Endodermal cell (in vitro differentiated cells): ENCODE results near the gene DPP6. TPM values are rescaled to one million over a fixed set of nuclear protein-coding genes. Genes with fewer than 3 reads are reported as not detected.

Source experiments
- DNase-seq: peaks from one replicate; pipeline ENCODE4 v3.0.0-alpha.2; 2017
- H3K27ac ChIP-seq: 2 replicates; pipeline ENCODE4 v1.5.1; 2013; ENCODE audit warnings: mild to moderate bottlenecking, low read depth, low read length, moderate library complexity
- H3K27me3 ChIP-seq: 2 replicates; pipeline ENCODE4 v1.6.1; 2013; ENCODE audit warnings: mild to moderate bottlenecking, low read length, moderate library complexity; ENCODE audit not compliant: insufficient read depth, control insufficient read depth, poor library complexity, severe bottlenecking
- H3K36me3 ChIP-seq: 2 replicates; pipeline ENCODE4 v1.7.0; 2013; ENCODE audit warnings: mild to moderate bottlenecking, low read length, moderate library complexity; ENCODE audit not compliant: control insufficient read depth, insufficient read depth
- H3K4me1 ChIP-seq: one replicate; pipeline ENCODE4 v1.7.0; 2013; ENCODE audit warnings: low read length; ENCODE audit not compliant: control insufficient read depth, insufficient read depth
- H3K4me3 ChIP-seq: 2 replicates; pipeline ENCODE4 v1.5.1; 2013; ENCODE audit warnings: mild to moderate bottlenecking, low read length, moderate library complexity
- H3K9ac ChIP-seq: 2 replicates; pipeline ENCODE4 v1.6.1; 2013; ENCODE audit warnings: mild to moderate bottlenecking, low read length, moderate library complexity; ENCODE audit not compliant: poor library complexity, severe bottlenecking; ENCODE audit errors: extremely low read depth
- H3K9me3 ChIP-seq: 2 replicates; pipeline ENCODE4 v1.6.1; 2013; ENCODE audit warnings: mild to moderate bottlenecking, low read length, moderate library complexity; ENCODE audit not compliant: control insufficient read depth
- H3K27ac Mint-ChIP-seq: 2 replicates; pipeline ENCODE4 v1.8.0; 2020; ENCODE audit warnings: mixed read lengths
- H3K27me3 Mint-ChIP-seq: 2 replicates; pipeline ENCODE4 v1.8.0; 2021; ENCODE audit warnings: mild to moderate bottlenecking, mixed read lengths; ENCODE audit not compliant: insufficient read depth
- H3K36me3 Mint-ChIP-seq: 2 replicates; pipeline ENCODE4 v1.8.0; 2020; ENCODE audit warnings: low read depth, mixed read lengths
- H3K4me1 Mint-ChIP-seq: 2 replicates; pipeline ENCODE4 v1.8.0; 2020; ENCODE audit warnings: mixed read lengths
- H3K4me3 Mint-ChIP-seq: 2 replicates; pipeline ENCODE4 v1.8.0; 2020; ENCODE audit warnings: mild to moderate bottlenecking, moderate library complexity, mixed read lengths
- H3K9me3 Mint-ChIP-seq: 2 replicates; pipeline ENCODE4 v1.8.0; 2020; ENCODE audit warnings: mild to moderate bottlenecking, mixed read lengths
- WGBS, 2 experiments: methylation state at CpG; one replicate each; pipeline versions ENCODE4 v1.1.5 to v1.1.7; 2013; ENCODE audit warnings: missing lambda C conversion rate in 2 of 2, mixed read lengths in 1 of 2; ENCODE audit not compliant: insufficient coverage in 1 of 2, insufficient read length in 1 of 2; 5-methylcytosine and 5-hydroxymethylcytosine counted together
- total RNA-seq, 2 donors: library from RNA; stranded (reverse); fragmentation: NEBNext Ultra II Directional in 1 of 2; extraction: Animal tissue kit (Norgen Biotek cat#: 25700) in 1 of 2; gene quantifications; 2 replicates in 1 of 2; 3 replicates in 1 of 2; pipeline ENCODE4 v1.2.1, GENCODE V29; 2021
- TF ChIP-seq, protein P1 (sequence below): fragments of 200-600 bp; sonication (generic); conservative IDR thresholded peaks from 2 replicates; pipeline ENCODE4 v1.5.0; 2021; ENCODE audit warnings: antibody characterized with exemption, mild to moderate bottlenecking

DPP6 gene
- total RNA-seq, 2 donors from 2014 or later, result 1.7 to 3.0 TPM

DNA sequence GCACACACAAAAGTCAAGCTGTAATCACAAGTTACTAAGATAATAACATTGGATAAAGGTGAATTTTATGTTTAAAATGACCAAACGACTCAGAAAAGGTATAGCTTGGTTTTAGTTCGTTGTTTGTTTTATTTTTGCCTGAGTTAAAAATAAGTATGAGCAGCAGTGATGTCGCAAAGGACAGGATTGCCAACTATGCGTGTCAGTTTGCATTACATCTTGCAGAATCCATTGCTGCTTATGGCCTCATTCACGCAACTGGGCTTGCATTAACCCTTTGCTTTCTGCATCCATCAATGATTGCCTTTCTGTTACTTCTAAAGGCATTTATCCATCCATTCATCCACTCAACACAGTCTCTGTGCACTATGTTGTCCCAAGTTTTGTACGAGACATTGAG, 389.6 kb downstream of the DPP6 start:
- Mint-ChIP-seq H3K4me1 (no peaks in the 10 kb centered on the region), H3K27ac (no peak overlapping the region), H3K36me3 (no peaks in the 10 kb centered on the region), H3K9me3 (peaks cover 7% of the 10 kb centered on the region), H3K4me3 (no peak overlapping the region), H3K27me3 (no peaks in the 10 kb centered on the region)
- Histone ChIP-seq H3K4me3 (no peak overlapping the region), H3K36me3 (no peaks in the 10 kb centered on the region), H3K27ac (no peak overlapping the region), H3K9me3 (no peaks in the 10 kb centered on the region), H3K4me1 (no peaks in the 10 kb centered on the region), H3K27me3 (no peaks in the 10 kb centered on the region), H3K9ac (no peak overlapping the region)
- DNase-seq, result no peak
- WGBS, 2 experiments, result 80 to 87% methylated on average over 5 to 6 of the region's 6 CpGs
- TF ChIP-seq, protein P1, sequence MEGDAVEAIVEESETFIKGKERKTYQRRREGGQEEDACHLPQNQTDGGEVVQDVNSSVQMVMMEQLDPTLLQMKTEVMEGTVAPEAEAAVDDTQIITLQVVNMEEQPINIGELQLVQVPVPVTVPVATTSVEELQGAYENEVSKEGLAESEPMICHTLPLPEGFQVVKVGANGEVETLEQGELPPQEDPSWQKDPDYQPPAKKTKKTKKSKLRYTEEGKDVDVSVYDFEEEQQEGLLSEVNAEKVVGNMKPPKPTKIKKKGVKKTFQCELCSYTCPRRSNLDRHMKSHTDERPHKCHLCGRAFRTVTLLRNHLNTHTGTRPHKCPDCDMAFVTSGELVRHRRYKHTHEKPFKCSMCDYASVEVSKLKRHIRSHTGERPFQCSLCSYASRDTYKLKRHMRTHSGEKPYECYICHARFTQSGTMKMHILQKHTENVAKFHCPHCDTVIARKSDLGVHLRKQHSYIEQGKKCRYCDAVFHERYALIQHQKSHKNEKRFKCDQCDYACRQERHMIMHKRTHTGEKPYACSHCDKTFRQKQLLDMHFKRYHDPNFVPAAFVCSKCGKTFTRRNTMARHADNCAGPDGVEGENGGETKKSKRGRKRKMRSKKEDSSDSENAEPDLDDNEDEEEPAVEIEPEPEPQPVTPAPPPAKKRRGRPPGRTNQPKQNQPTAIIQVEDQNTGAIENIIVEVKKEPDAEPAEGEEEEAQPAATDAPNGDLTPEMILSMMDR, result no peak

DNA sequence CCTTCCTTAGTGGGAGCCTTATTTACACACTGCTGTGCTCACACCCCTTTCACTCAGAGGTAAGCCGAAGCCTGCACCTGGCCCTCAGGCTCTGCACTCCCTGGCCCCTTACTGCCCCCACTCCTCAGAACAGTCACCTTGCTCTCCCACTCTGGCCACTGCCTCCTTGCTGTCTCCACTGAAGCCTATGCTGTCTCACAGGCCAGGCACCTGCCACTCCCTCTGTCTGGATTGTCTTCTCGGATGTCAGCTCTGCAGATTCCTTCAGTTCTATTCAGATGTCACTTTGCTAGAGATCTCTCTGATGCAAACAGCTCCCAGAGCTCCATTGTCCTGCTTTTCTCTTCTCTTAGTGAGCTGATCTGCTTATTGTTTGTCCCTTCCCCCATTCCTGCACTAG, 390.7 kb downstream of the DPP6 start:
- H3K36me3 ChIP-seq, result no peaks in the 10 kb centered on the region
- H3K27me3 ChIP-seq, result no peaks in the 10 kb centered on the region
- Mint-ChIP-seq H3K27me3 (no peaks in the 10 kb centered on the region), H3K27ac (no peak overlapping the region), H3K4me3 (no peak overlapping the region), H3K36me3 (no peaks in the 10 kb centered on the region), H3K4me1 (no peaks in the 10 kb centered on the region), H3K9me3 (peaks cover 7% of the 10 kb centered on the region)
- WGBS, 2 experiments, result 29 to 52% methylated on average over 1 to 2 of the region's 2 CpGs
- H3K4me3 ChIP-seq, result no peak overlapping the region
- no peaks in the 10 kb centered on the region for H3K4me1 ChIP-seq
- TF ChIP-seq, protein P1, result no peak
- no peak overlapping the region for H3K9ac ChIP-seq
- H3K9me3 ChIP-seq, result no peaks in the 10 kb centered on the region
- H3K27ac ChIP-seq, result no peak overlapping the region
- no peak for DNase-seq

DNA sequence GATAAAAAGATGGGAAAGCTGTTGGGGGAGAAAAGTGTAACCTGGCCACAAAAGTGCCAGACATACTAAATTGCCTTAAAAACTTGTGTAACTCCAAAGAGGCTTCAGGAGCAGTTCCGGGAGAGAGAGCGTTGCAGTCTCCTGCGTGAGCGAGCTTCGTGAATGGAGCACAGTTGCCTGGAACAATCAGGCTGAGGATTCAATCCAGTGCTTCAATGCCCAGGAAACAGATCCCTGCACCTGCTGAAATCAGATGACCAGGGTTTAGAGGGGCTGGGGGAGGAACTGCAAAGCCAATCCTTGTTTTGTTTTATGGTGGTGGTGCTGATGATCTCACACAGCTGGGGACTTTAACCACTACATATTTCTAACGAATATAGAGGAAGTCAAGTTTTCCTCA, 398.3 kb downstream of the DPP6 start:
- 90 to 97% methylated on average over 5 to 6 of the region's 6 CpGs for WGBS, 2 experiments
- Mint-ChIP-seq H3K36me3 (no peaks in the 10 kb centered on the region), H3K27ac (no peak overlapping the region), H3K4me3 (no peak overlapping the region), H3K27me3 (no peaks in the 10 kb centered on the region), H3K9me3 (peaks cover 5% of the 10 kb centered on the region), H3K4me1 (no peaks in the 10 kb centered on the region)
- Histone ChIP-seq H3K27me3 (no peaks in the 10 kb centered on the region), H3K36me3 (no peaks in the 10 kb centered on the region), H3K4me1 (no peaks in the 10 kb centered on the region), H3K4me3 (no peak overlapping the region), H3K9ac (no peak overlapping the region), H3K27ac (no peak overlapping the region), H3K9me3 (no peaks in the 10 kb centered on the region)
- DNase-seq, result no peak
- TF ChIP-seq, protein P1, result no peak
